ENCODE data around the gene NHERF1. TPM values are rescaled to one million over a fixed set of nuclear protein-coding genes. Genes with fewer than 3 reads are reported as not detected.

NHERF1 gene
- total RNA-seq, 1 experiment from 2014 or later: 218 TPM

GRCh38 chr17:74740641-74741387, 7.6 kb upstream of the NHERF1 start:
- intact Hi-C loops (cut with micrococcal nuclease; ENCODE audit: unreplicated experiment): no loop called here
- Histone ChIP-seq H3K9me3 (no peaks in the 10 kb centered on the region), H3K4me3 (ENCODE audit: low read depth, low read length) (no peak overlapping the region), H3K4me1 (peaks cover 31% of the 10 kb centered on the region), H3K27me3 (replicated peaks; ENCODE audit: control insufficient read depth, insufficient read depth, low read length) (no peaks in the 10 kb centered on the region), H3K36me3 (ENCODE audit: control insufficient read depth, insufficient read depth, low read length) (no peaks in the 10 kb centered on the region)
- H3K4me1 Mint-ChIP-seq (ENCODE audit: low read depth, unreplicated experiment): peaks cover 13% of the 10 kb centered on the region
- DNase-seq: no peak
- no TSS peak for BruUV-seq (replicated peaks)
- no peak overlapping the region for H3K4me3 Mint-ChIP-seq (ENCODE audit: unreplicated experiment)
- ChIA-PET CTCF (interaction anchor here (1.1 to 1.5 kb wide), 4 partner anchors 19 to 83 kb away, joined by 5 to 7 read pairs (median 6); no protein-coding TSS in a partner anchor), POLR2A (interaction anchor here (0.6 kb wide), 2 partner anchors 30 to 45 kb away, joined by 4 to 6 read pairs; no protein-coding TSS in a partner anchor)
- H3K27me3 Mint-ChIP-seq (ENCODE audit: insufficient read depth, unreplicated experiment): no peaks in the 10 kb centered on the region
- H3K27ac Mint-ChIP-seq (ENCODE audit: unreplicated experiment): no peak overlapping the region
- no peak for TF ChIP-seq CTCF (IDR thresholded peaks at IDR 0.05; ENCODE audit: insufficient read depth in 1 of 2, low read depth in 1 of 2, low read length in 1 of 2, severe bottlenecking in 1 of 2, unreplicated experiment in 1 of 2)
- H3K9me3 Mint-ChIP-seq (ENCODE audit: unreplicated experiment): no peaks in the 10 kb centered on the region
- H3K36me3 Mint-ChIP-seq (ENCODE audit: insufficient read depth, unreplicated experiment): peaks cover 11% of the 10 kb centered on the region

GRCh38 chr17:74742153-74742515, 6.3 kb upstream of the NHERF1 start:
- Mint-ChIP-seq H3K4me3 (ENCODE audit: unreplicated experiment) (no peak overlapping the region), H3K27me3 (ENCODE audit: insufficient read depth, unreplicated experiment) (no peaks in the 10 kb centered on the region), H3K27ac (ENCODE audit: unreplicated experiment) (no peak overlapping the region), H3K4me1 (ENCODE audit: low read depth, unreplicated experiment) (peaks cover 22% of the 10 kb centered on the region), H3K36me3 (ENCODE audit: insufficient read depth, unreplicated experiment) (peaks cover 5% of the 10 kb centered on the region), H3K9me3 (ENCODE audit: unreplicated experiment) (no peaks in the 10 kb centered on the region)
- intact Hi-C loops (cut with micrococcal nuclease; ENCODE audit: unreplicated experiment): no loop called here
- H3K4me3 ChIP-seq (ENCODE audit: low read depth, low read length): no peak overlapping the region
- POLR2A ChIA-PET: no interaction called here
- TF ChIP-seq CTCF (IDR thresholded peaks at IDR 0.05; ENCODE audit: insufficient read depth in 1 of 2, low read depth in 1 of 2, low read length in 1 of 2, severe bottlenecking in 1 of 2, unreplicated experiment in 1 of 2): no peak
- no peaks in the 10 kb centered on the region for H3K27me3 ChIP-seq (replicated peaks; ENCODE audit: control insufficient read depth, insufficient read depth, low read length)
- CTCF ChIA-PET: interaction anchor here (0.9 to 1.5 kb wide), 4 partner anchors 18 to 110 kb away, joined by 3 to 5 read pairs (median 4); partner anchors contain the start of gene NAT9
- H3K4me1 ChIP-seq: peaks cover 39% of the 10 kb centered on the region
- BruUV-seq (replicated peaks): no TSS peak
- H3K9me3 ChIP-seq: no peaks in the 10 kb centered on the region
- H3K36me3 ChIP-seq (ENCODE audit: control insufficient read depth, insufficient read depth, low read length): no peaks in the 10 kb centered on the region
- no peak for DNase-seq

- Histone ChIP-seq H3K4me1 (peaks cover 44% of the 10 kb centered on the region), H3K27me3 (replicated peaks; ENCODE audit: control insufficient read depth, insufficient read depth, low read length) (no peaks in the 10 kb centered on the region), H3K9me3 (no peaks in the 10 kb centered on the region), H3K36me3 (ENCODE audit: control insufficient read depth, insufficient read depth, low read length) (no peaks in the 10 kb centered on the region), H3K4me3 (ENCODE audit: low read depth, low read length) (no peak overlapping the region)
- Mint-ChIP-seq H3K4me3 (ENCODE audit: unreplicated experiment) (no peak overlapping the region), H3K4me1 (ENCODE audit: low read depth, unreplicated experiment) (peaks cover 23% of the 10 kb centered on the region), H3K27ac (ENCODE audit: unreplicated experiment) (no peak overlapping the region), H3K9me3 (ENCODE audit: unreplicated experiment) (no peaks in the 10 kb centered on the region), H3K36me3 (ENCODE audit: insufficient read depth, unreplicated experiment) (peaks cover 5% of the 10 kb centered on the region), H3K27me3 (ENCODE audit: insufficient read depth, unreplicated experiment) (no peaks in the 10 kb centered on the region)
- no TSS peak for BruUV-seq (replicated peaks)
- intact Hi-C loops (cut with micrococcal nuclease; ENCODE audit: unreplicated experiment): no loop called here
- no peak for DNase-seq
- no peak for TF ChIP-seq CTCF (IDR thresholded peaks at IDR 0.05; ENCODE audit: insufficient read depth in 1 of 2, low read depth in 1 of 2, low read length in 1 of 2, severe bottlenecking in 1 of 2, unreplicated experiment in 1 of 2)
- ChIA-PET POLR2A (no interaction called here), CTCF (interaction anchor here (0.9 to 1.1 kb wide), 3 partner anchors 33 to 109 kb away, joined by 3 to 5 read pairs (median 4); partner anchors contain the start of gene NAT9)
Measured at GRCh38 chr17:74742978-74743545, 5.4 kb upstream of the NHERF1 start.
